Stimulated activated CD8-positive, alpha-beta memory T cell treated with anti-CD3 and anti-CD28 coated beads, Interleukin-15, amount 100 ng/mL, for 48 hours (primary cell): ENCODE data around the gene SH3BP5L.

ENCODE experiments used
- DNase-seq, 2 donors: peaks; one replicate each; pipeline ENCODE4 v3.0.0-alpha.2; 2020; ENCODE audit warnings: low read depth in 2 of 2

Gene SH3BP5L

GRCh38 chr1:248828845-248829244 is 3.1 kb upstream of the SH3BP5L start:
- DNase-seq = no peak

GRCh38 chr1:248825573-248825908 is 174 bp downstream of the SH3BP5L start:
- no peak for DNase-seq

- DNase-seq = no peak
Measured at GRCh38 chr1:248825136-248825535, 579 bp downstream of the SH3BP5L start.

GRCh38 chr1:248824701-248825100 is 1.0 kb downstream of the SH3BP5L start:
- DNase-seq = no peak

GRCh38 chr1:248824301-248824700 is 1.4 kb downstream of the SH3BP5L start:
- DNase-seq = no peak

- DNase-seq = no peak
Measured at GRCh38 chr1:248823517-248824001, 2.2 kb downstream of the SH3BP5L start.

- no peak for DNase-seq
Measured at GRCh38 chr1:248822148-248823032, 3.3 kb downstream of the SH3BP5L start.

GRCh38 chr1:248821641-248822040 is 4.1 kb downstream of the SH3BP5L start:
- DNase-seq = no peak

- DNase-seq = no peak
Measured at GRCh38 chr1:248821101-248821500, 4.6 kb downstream of the SH3BP5L start.

GRCh38 chr1:248820041-248820585 is 5.6 kb downstream of the SH3BP5L start:
- no peak for DNase-seq

- no peak for DNase-seq
Measured at GRCh38 chr1:248818505-248819374, 7.0 kb downstream of the SH3BP5L start.

- no peak for DNase-seq
Measured at GRCh38 chr1:248817065-248817464, 8.7 kb downstream of the SH3BP5L start.

GRCh38 chr1:248816042-248816851 is 9.5 kb downstream of the SH3BP5L start:
- DNase-seq = no peak

GRCh38 chr1:248815407-248816034 is 10.2 kb downstream of the SH3BP5L start:
- DNase-seq = no peak

- no peak for DNase-seq
Measured at GRCh38 chr1:248814351-248814750, 11.4 kb downstream of the SH3BP5L start.

- DNase-seq = no peak
Measured at GRCh38 chr1:248813546-248813945, 12.2 kb downstream of the SH3BP5L start.

GRCh38 chr1:248812736-248813425 is 12.8 kb downstream of the SH3BP5L start:
- DNase-seq = no peak

- no peak for DNase-seq
Measured at GRCh38 chr1:248811514-248812490, 13.9 kb downstream of the SH3BP5L start.
